PFSK-1 (cell line): ENCODE data around the gene ACSL6.

Experiments
- FOXP2 ChIP-seq: optimal IDR thresholded peaks from 2 replicates; pipeline ENCODE3; 2011; ENCODE audit warnings: borderline replicate concordance, control low read depth, inconsistent platforms; ENCODE audit not compliant: insufficient read depth; ENCODE audit errors: extremely low read length, extremely low read depth
- POLR2AphosphoS5 ChIP-seq: IDR thresholded peaks from 2 replicates; pipeline ENCODE4 v1.6.1; 2012; ENCODE audit warnings: low read depth, mild to moderate bottlenecking, control low read depth, low read length, moderate library complexity
- SIN3A ChIP-seq: IDR thresholded peaks from 2 replicates; pipeline ENCODE4 v1.6.1; 2012; ENCODE audit warnings: mild to moderate bottlenecking, low read length, moderate library complexity, borderline replicate concordance; ENCODE audit not compliant: insufficient read depth
- TAF1 ChIP-seq: IDR thresholded peaks from 2 replicates; pipeline ENCODE4 v1.6.1; 2012; ENCODE audit warnings: low read length, control low read depth, borderline replicate concordance; ENCODE audit not compliant: insufficient read depth
- TF ChIP-seq, protein P1 (sequence below), 2 experiments: IDR thresholded peaks; 2 replicates each; pipeline versions ENCODE4 v1.6.1 to v1.8.0; 2011 to 2012; ENCODE audit warnings: low read depth in 2 of 2, low read length in 2 of 2, control low read depth in 1 of 2, inconsistent platforms in 1 of 2, mild to moderate bottlenecking in 1 of 2, moderate library complexity in 1 of 2; ENCODE audit not compliant: insufficient read depth in 1 of 2

ACSL6 gene

DNA sequence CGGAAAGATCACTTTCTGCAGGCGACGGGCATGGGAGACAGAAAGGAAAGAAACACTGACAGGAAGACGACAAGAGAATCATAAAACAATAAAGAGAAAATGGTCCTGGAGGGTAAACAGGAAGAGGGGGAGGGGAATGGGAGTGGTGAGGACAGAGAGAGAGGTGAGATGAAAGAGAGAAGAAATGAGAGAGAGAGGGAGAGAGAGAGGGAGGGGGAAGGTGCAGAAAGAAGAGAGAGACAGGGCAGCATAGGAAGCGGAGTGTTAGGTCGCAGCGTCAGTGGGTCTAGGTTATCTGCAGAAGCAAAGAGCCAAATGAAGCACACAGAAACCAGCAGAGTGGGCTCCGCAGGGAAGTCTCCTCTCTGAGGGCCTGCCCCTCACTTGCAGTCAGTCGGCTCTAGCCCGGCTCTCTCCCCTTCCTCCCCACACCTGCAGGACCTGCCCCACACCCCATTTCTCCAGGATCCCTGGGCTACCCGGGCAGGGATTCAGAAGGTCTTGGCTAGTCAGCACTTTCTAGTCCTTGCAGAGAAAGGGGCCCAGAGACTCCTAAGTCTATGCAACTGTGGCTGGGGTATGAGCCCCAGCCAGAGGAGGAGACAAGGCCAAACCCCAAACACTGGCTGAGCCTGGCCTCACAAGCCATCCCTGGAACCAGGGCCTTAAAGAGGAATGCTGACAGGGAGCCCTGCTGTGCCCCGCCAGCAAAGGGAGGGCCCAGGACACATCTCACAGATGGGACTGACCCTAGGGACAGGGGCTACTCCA lies 36.3 kb downstream of the ACSL6 start:
- TF ChIP-seq, protein P1, sequence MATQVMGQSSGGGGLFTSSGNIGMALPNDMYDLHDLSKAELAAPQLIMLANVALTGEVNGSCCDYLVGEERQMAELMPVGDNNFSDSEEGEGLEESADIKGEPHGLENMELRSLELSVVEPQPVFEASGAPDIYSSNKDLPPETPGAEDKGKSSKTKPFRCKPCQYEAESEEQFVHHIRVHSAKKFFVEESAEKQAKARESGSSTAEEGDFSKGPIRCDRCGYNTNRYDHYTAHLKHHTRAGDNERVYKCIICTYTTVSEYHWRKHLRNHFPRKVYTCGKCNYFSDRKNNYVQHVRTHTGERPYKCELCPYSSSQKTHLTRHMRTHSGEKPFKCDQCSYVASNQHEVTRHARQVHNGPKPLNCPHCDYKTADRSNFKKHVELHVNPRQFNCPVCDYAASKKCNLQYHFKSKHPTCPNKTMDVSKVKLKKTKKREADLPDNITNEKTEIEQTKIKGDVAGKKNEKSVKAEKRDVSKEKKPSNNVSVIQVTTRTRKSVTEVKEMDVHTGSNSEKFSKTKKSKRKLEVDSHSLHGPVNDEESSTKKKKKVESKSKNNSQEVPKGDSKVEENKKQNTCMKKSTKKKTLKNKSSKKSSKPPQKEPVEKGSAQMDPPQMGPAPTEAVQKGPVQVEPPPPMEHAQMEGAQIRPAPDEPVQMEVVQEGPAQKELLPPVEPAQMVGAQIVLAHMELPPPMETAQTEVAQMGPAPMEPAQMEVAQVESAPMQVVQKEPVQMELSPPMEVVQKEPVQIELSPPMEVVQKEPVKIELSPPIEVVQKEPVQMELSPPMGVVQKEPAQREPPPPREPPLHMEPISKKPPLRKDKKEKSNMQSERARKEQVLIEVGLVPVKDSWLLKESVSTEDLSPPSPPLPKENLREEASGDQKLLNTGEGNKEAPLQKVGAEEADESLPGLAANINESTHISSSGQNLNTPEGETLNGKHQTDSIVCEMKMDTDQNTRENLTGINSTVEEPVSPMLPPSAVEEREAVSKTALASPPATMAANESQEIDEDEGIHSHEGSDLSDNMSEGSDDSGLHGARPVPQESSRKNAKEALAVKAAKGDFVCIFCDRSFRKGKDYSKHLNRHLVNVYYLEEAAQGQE (IDR thresholded peaks at IDR 0.05; ENCODE audit: insufficient read depth in 1 of 2, low read depth in 2 of 2, low read length in 2 of 2): no peak
- no peak for TF ChIP-seq TAF1
- no peak for TF ChIP-seq POLR2AphosphoS5

DNA sequence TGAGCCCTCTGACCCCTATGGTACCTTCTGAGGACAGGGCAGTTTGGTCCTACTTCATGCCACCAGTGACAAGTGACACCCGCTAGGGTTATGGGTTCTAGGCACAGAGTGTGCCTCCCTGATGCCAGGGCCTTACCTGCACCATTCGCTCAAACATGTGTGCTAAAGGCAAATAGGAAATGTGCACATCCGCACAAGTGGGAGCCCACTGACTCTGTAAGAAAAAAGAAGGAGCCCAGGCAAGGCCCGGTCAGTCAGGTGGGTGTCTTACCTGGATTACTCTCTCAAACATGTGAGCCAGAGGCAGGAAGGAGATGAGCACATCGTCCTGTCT lies 36.9 kb downstream of the ACSL6 start:
- no peak for TF ChIP-seq TAF1
- no peak for TF ChIP-seq POLR2AphosphoS5
- no peak for TF ChIP-seq SIN3A
- TF ChIP-seq, protein P1 (IDR thresholded peaks at IDR 0.05; ENCODE audit: insufficient read depth in 1 of 2, low read depth in 2 of 2, low read length in 2 of 2): no peak
- TF ChIP-seq FOXP2: no peak

DNA sequence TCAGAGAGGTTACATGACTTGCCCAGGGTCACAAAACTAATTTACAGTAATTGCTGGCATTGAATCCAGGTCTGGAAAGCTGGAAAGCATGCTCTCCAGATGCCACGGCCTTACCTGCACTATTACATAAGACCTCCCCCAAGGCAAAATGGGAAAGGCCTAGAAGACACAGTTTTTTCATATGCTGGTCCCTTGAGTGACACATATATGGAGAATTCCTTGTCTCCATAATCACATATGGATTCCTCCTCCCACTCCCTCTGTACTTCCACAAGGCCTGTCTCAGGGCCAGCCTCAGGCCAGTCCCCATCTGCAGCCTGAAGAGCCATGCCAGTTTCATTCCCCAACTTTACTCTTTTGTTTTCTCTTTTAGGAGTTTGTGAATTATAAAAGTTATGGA lies 37.4 kb downstream of the ACSL6 start:
- TF ChIP-seq SIN3A: no peak

DNA sequence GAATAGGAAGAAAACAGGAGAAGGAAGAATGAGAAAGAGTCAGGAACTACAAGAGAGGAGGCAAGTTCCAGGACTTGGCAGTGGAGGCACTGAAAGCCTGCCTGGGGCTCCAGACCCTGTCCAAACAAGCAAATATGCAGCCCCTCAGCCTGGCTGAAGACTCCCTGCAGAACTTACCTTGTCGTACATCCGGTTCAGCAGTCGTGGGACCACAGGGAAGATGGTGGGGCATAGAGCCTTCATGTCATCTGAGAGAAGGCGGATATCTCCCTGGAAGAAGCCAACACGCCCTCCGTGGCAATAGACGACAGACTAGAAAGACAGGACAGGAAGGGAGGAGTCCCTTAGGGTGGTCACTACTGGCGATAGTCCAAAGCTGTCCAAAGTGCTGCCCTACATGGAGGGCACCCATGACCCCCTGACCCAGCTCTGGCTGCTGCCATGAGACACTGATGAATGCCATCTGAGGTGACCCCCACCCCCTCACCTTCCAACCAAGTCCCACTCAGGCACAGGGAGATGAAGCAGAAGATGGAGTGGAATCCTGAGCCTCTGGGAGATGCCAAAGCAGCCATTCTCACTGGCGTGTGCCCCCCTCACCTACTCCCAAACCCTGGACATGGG lies 38.3 kb downstream of the ACSL6 start:
- TF ChIP-seq, protein P1 (IDR thresholded peaks at IDR 0.05; ENCODE audit: insufficient read depth in 1 of 2, low read depth in 2 of 2, low read length in 2 of 2): no peak
- TF ChIP-seq TAF1 (no peak), SIN3A (no peak), FOXP2 (no peak), POLR2AphosphoS5 (no peak)

DNA sequence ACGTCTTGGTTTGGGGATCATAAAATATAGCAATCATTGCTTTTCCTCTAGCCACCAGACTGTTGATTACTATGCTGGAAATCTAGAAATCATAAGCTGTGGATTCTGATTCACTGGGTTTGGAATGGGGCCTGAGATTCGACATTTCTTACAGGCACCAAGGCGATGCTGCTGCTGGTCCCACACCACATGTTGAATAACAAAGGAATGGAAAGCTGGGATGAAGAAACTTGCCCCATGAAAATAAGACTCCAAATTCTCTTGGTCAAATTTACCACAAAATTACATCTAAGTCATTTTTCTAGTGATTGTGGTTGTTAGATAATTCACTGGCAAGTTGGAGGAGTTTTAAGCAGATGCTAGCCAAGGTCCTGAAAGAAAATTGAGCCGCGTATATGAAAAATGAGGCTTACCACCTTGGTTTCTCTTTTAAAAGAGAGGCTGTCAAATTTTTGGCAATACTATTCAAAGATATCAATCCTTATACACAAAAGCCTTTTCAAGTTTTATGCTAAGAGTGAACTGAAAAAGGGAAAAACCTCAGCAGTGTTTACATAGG lies 43.0 kb downstream of the ACSL6 start:
- TF ChIP-seq SIN3A (no peak), FOXP2 (no peak), TAF1 (no peak), POLR2AphosphoS5 (no peak)
- TF ChIP-seq, protein P1 (IDR thresholded peaks at IDR 0.05; ENCODE audit: insufficient read depth in 1 of 2, low read depth in 2 of 2, low read length in 2 of 2): peak; percentile 62 to 89
